Measurements from ENCODE around the gene ZNF70. TPM values are rescaled to one million over a fixed set of nuclear protein-coding genes. Genes with fewer than 3 reads are reported as not detected.

Gene ZNF70
- 1 to 10 TPM; 3.0 to 4.2 (median 3.6) TPM for total RNA-seq
- 1 to 10 TPM; 1.2 to 2.1 TPM for polyA plus RNA-seq
- long read RNA-seq, donor 1, partial matches to known transcripts: 0 of 2 reads
- long read RNA-seq, donor 1, other reads (novel, unspliced or antisense): 2 of 2 reads
- long read RNA-seq, donor 2: 0 reads
- long read RNA-seq, donor 3, partial matches to known transcripts: 0 of 1 reads
- long read RNA-seq, donor 3, other reads (novel, unspliced or antisense): 1 of 1 reads

GRCh38 chr22:23750714-23751440 lies at the start of gene ZNF70:
Gene ZNF70 (minus strand): TSS chr22:23751112. CDS start chr22:23745140, 5,972 bp downstream.
- H3K36me3 ChIP-seq: no peaks in the 10 kb centered on the region
- peak within 1 kb of the TSS; percentile 19 to 96 (median 90) for H3K27ac ChIP-seq
- no peaks in the 10 kb centered on the region for H3K9me3 ChIP-seq
- DNase-seq (peak; percentile 78 to 86), ATAC-seq (peak; percentile 89 to 96 (median 94))
- peak within 1 kb of the TSS; percentile 30 to 96 (median 76) for H3K4me3 ChIP-seq
- 0 to 1% methylated on average over 74 to 78 of the region's 78 CpGs for WGBS, 2 donors
- peak in 3 of 9 donors; percentile 30 to 39 (median 33) for TF ChIP-seq CTCF (IDR thresholded peaks at IDR 0.05)
- H3K4me1 ChIP-seq: peaks cover 6 to 25% (median 12%) of the 10 kb centered on the region in 9 donors
- intact Hi-C loops (cut with DNase I): loop anchor here in 1 of 10 donors (2.0 kb wide), 1 partner anchor 34 kb away; no protein-coding TSS in a partner anchor
- no peaks in the 10 kb centered on the region for H3K27me3 ChIP-seq

- no peaks in the 10 kb centered on the region for H3K27me3 ChIP-seq
- DNase-seq: no peak
- no peak for ATAC-seq
- H3K4me1 ChIP-seq: peaks cover 0 to 11% (median 5%) of the 10 kb centered on the region in 9 donors
- WGBS, 2 donors: 61% methylated on average over 5 of the region's 5 CpGs
- peaks cover 0 to 96% (median 46%) of the 10 kb centered on the region in 9 donors for H3K36me3 ChIP-seq
- intact Hi-C loops (cut with DNase I): no loop called here
- H3K27ac ChIP-seq: no peak overlapping the region
- no peak overlapping the region for H3K4me3 ChIP-seq
- no peak for TF ChIP-seq CTCF (IDR thresholded peaks at IDR 0.05)
- no peaks in the 10 kb centered on the region for H3K9me3 ChIP-seq
Observed at GRCh38 chr22:23796461-23796860, 45.5 kb upstream of the ZNF70 start.

- no peaks in the 10 kb centered on the region for H3K27me3 ChIP-seq
- peaks cover 7 to 43% (median 32%) of the 10 kb centered on the region in 9 donors for H3K4me1 ChIP-seq
- TF ChIP-seq CTCF (IDR thresholded peaks at IDR 0.05): no peak
- H3K9me3 ChIP-seq: no peaks in the 10 kb centered on the region
- no peak overlapping the region for H3K4me3 ChIP-seq
- 76 to 84% methylated on average over 8 of the region's 8 CpGs for WGBS, 2 donors
- intact Hi-C loops (cut with DNase I): no loop called here
- ATAC-seq (no peak), DNase-seq (no peak)
- no peak overlapping the region for H3K27ac ChIP-seq
- peaks cover 0 to 86% (median 28%) of the 10 kb centered on the region in 9 donors for H3K36me3 ChIP-seq
Observed at GRCh38 chr22:23793326-23793725, 42.4 kb upstream of the ZNF70 start.

- TF ChIP-seq CTCF (IDR thresholded peaks at IDR 0.05): no peak
- Histone ChIP-seq H3K36me3 (peaks cover 0 to 78% (median 23%) of the 10 kb centered on the region in 9 donors), H3K27me3 (no peaks in the 10 kb centered on the region), H3K4me3 (no peak overlapping the region), H3K4me1 (peaks cover 9 to 52% (median 40%) of the 10 kb centered on the region in 9 donors), H3K9me3 (no peaks in the 10 kb centered on the region), H3K27ac (peak overlapping the region in 3 of 10 donors; percentile 9 to 56 (median 21))
- intact Hi-C loops (cut with DNase I): no loop called here
- 83 to 85% methylated on average over 25 of the region's 25 CpGs for WGBS, 2 donors
- DNase-seq (no peak), ATAC-seq (no peak)
Observed at GRCh38 chr22:23791738-23792645, 41.1 kb upstream of the ZNF70 start.

All from heart right ventricle (tissue), 16 donors.